H4 (cell line): Measurements from ENCODE around the gene LMBR1. TPM values are rescaled to one million over a fixed set of nuclear protein-coding genes. Genes with fewer than 3 reads are reported as not detected.
"Not testable (repeated sequence)": the region's sequence is repeated elsewhere in the genome, so short reads cannot be mapped to it uniquely, and the experiment has no call there.

Experiments
- DNase-seq: peaks from one replicate; pipeline ENCODE4 v3.0.0-alpha.2; 2015; ENCODE audit warnings: low spot score
- total RNA-seq: library from RNA; depleted of rRNA; stranded (reverse); fragments of >200 nt; shearing (Covaris generic); gene quantifications from 2 replicates; pipeline ENCODE4 v1.2.3, GENCODE V29; 2014

The LMBR1 gene
- total RNA-seq, 1 experiment from 2014 or later = 48.2 TPM

DNA sequence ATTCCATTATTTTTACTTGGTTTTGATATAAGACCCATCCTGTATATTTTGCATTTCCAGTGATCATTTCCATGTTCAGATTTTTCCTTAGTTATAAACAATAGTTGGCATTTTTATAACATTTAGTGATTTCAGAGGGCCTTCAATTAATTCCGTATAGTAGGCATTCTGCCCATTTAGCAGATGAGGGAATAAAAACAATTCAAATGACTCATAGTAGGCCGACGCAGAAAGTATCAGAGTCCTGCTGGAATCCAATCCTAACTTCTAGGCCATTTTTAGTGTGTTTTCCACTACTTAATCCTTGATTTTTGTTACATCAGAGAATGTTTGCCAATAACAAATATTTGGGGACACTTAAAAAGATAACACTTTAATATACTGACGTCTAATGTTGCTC lies 237.0 kb downstream of the LMBR1 start:
- DNase-seq = no peak

DNA sequence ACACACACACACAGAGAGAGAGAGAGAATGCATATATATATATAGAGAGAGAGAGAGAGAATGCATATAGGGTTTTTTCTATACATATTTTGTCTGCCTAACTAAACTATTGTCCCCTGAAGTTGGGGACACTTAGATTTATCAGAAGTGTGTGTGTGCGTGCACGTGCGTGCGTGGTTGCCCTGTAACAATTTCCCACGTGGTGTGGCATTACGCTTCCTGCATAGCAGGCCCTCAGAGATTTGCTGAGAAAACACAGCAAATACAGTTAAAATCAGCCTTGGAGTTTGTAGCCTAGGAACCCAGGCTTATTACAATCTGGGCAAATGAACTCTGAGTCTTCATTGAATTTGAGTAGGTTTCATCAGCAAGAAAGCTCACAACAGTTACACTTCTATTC lies 237.7 kb downstream of the LMBR1 start:
- DNase-seq = no peak

DNA sequence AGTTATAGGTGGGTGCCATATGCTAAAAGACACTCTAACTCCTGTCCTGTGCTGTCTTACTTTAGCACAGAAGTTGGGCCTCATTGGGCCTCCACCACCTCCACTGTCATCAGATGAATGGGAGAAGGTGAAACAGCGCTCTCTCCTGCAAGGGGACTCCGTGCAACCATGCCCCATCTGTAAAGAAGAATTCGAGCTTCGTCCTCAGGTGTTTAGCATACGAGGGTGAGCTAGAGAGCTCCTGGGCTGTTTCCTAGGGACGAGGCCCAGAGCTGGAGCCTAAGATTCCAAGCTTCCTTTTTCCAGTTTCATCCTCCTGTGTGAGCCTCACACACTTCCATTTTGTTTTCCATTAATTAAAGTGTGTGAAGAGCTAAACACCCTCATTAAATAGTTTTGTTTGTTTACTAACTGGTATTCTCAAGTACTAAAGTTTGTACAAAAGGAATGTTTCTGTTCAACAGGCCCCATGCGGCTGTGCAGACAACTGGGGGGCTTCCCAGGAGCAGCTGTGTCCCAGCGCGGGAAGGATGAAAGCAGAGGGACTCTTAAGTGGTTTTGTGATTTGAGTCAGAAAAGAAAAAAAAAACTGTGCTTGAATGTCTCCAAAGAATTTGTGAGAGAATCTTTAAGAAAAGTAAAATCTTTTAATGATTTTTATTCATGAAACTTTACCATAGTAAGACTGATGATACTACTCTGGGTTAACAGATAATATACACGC lies 238.3 kb downstream of the LMBR1 start:
- no peak for DNase-seq

DNA sequence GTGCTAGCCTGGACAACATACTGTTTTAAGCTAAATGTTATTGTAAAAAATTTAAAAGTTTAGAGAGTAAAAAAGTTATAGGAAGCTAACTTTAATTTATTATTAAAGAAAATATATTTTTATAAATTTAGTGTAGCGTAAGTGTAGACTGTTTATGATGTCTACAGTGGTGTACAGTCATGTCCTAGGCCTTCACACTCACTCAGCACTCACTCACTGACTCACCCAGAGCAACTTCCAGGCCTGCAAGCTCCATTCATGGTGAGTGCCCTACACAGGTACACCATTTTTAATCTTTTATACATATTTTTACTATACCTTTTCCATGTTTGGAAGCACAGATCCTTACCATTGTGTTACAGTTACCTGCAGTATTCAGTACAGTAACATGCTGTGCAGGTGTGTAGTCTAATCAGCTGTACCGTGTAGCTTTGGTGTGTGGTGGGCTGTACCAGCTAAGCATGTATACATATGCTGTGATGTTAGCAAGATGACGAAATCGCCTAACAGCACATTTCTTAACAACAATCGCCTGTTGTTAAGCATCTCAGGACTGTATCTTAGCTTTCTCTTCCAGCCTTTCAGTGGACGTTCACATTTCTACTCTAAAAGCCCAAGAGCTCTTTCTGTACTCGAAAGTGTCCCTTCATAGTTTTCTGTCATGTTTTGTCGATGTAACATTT lies 240.0 kb downstream of the LMBR1 start:
- no peak for DNase-seq

DNA sequence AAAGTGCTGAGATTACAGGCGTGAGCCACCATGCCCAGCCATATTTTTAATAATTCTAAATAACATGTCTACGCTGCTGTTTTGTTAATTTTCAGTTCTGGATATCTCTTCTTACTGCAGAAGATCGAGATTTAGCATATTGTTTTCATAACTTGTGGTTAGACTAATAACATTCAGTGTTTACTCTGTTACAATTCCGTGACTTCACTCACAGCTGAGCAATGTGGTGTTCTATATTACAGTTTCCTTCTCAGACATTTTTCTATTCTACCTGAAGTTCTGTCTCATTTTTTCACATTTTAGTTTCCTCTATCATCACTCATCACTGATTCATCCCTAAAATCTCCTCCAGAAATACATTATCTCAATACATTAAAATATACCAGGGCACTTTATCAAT lies 241.5 kb downstream of the LMBR1 start:
- no peak for DNase-seq

DNA sequence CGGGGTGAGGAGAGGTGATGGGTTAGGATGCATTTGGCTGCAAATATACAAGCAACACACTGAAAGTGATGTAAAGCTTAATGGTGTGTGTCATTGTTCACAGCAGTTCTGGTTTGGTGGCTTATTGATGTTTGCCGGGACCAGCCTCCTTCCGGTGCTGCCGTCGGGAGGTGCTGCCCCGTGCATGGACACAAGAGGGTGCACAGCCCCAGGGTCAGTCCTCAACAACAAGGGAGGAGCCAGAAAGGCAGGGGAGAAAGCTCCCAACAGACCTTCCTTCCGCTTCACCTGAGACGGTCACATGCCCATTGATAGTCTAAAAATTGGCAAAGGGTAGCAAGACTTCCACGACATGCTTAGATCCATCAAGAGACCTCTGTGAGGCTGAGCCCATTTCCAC lies 242.9 kb downstream of the LMBR1 start:
- no peak for DNase-seq

DNA sequence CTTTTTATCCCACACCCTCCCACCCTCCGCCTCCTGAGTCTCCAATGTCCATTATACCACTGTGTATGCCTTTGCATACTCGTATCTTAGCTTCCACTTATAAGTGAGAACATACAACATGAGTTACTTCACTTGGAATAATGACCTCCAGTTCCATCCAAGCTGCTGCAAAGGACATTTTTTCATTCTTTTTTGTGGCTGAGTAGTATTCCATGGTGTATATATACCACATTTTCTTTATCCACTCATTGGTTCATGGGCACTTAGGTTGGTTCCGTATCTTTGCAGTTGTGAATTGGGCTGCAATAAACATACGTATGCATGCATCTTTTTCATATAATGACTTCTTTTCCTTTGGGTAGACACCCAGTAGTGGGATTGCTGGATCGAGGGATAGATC lies 245.7 kb downstream of the LMBR1 start:
- not testable (repeated sequence) for DNase-seq

DNA sequence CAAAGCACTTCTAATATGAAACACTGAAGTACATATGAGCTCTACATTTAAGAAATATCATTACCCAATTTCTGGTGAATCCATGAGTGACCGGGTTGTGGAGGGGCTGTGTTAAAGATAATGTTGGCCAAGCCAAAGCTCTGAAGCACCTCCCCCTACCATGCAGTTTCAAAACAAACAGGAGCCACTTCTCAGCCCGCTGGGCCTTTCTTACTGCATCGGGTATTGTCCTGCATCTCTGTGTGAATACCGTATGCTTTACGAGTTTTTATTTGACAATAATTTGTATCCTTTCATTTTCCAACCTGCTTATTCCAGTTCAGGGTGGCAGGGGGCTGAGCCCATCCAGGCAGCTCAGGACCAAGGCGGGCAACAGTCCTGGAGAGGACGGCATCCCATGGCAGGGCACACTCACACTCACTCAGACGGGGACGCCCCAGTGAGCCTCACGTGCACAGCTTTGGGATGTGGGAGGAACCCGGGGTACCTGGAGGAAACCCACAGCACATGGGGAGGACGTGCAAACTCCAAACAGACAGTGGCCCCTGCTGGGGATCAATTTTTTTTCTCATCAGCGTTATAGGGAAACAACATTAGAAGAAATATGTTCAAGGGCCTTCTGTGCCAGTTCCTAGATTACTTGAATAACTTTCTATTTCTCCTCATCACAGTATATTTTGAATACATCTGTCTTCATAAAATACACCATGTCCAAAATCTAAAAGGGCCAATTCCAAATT lies 250.5 kb downstream of the LMBR1 start:
- DNase-seq = no peak

DNA sequence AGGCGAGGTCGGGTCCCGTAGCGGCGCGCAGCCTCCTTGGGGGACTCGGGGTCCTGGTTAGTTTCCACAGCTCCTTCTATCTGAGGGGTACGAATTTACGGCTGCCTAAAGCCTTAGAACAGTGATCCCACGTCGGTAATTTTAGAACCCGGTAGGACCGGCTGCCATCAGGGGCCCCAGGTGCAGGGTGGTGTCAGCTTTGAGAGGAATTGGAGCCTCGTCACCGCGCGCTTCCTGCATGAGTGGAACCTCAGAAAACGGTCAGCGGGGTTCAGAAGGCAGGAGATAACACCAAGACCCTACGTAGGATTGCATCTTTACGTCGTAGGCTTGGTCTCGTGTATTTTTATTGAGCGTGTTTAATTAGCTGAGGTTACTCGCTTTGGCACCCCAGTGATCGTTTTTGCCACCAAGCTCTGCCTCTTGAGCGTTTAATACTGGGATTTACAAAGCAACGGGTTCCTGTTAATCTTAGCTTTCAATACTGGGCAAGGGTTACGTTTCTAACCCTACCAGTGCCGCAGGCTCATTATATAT lies 252.0 kb downstream of the LMBR1 start:
- peak; percentile 24 for DNase-seq

DNA sequence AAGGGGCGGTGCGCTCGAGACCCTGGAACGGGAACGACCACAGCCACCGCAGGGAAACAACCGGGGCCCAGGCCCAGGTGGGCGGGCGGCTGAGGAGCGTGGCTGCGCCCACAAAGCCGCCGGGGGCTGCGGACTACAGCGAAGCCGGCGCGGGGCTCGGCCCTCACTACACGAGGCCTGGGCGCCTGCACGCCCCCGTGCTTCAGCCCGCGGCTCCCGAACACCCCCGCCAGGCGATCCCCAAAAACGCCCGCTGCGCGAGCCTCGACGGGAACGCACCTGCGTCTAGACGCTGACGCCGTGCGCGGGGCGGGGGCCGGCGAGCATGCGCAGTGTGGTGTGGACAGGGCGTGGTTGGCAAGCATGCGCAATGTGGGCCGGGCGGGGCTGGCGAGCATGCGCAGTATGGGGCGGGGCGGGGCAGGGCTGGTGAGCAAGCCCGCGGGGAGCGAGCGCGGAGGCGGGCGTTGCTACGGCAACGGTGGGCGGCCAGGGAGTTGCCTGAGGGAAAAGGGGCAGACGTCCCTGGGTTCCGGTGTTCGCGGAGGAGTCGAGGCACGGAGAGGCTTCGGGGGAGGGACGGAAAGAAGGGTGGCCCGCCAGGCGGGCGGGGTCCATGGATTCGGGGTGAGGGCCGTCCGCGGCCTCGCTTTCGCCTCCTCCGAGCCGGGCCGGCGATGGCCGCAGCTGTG lies 252.6 kb downstream of the LMBR1 start, which contains the start of gene RNF32:
Gene RNF32 (plus strand): TSS at position 518 of the 692 bp plus-strand sequence. CDS start 3,104 bp downstream, outside the sequence.
- peak; percentile 88 for DNase-seq

DNA sequence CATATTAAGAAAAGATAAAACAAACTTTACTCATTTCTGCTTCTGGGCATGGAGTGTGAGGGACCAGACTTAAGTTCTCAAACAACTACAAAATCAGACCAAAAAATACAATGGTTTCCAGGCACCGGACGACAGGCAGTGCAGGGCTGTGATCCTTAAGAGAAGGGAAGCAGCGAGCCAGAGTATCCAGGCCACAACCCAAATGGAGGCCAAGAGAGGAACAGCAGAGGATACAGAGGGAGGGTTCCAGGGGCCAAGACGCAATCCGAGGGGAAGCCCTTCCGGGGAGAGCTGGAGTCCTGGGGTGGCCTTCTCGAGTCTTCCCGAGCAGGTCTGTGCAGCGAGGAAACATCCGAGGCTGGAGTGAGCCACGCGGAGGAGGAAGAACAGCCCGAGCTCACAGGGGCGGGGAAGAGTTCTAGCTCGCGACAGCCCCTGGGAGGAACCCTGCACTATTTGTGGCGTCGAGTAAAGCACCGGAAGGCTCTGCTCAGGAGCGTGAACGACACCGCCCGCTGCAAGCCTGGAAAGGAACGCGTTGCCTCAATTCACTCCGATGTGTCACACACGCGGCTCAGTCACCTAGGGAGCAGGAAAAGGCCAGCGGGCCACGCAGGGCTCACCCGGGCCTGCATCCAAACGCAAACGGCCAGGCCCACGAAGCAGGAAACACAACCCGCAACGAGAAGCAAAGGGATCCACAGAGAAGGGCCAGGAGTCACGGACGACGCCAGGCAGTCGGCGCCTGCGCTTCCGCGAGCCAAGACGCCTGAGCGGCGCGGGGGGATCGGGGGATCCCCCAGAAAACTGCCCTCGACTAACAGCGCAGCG lies 253.3 kb downstream of the LMBR1 start:
- no peak for DNase-seq

DNA sequence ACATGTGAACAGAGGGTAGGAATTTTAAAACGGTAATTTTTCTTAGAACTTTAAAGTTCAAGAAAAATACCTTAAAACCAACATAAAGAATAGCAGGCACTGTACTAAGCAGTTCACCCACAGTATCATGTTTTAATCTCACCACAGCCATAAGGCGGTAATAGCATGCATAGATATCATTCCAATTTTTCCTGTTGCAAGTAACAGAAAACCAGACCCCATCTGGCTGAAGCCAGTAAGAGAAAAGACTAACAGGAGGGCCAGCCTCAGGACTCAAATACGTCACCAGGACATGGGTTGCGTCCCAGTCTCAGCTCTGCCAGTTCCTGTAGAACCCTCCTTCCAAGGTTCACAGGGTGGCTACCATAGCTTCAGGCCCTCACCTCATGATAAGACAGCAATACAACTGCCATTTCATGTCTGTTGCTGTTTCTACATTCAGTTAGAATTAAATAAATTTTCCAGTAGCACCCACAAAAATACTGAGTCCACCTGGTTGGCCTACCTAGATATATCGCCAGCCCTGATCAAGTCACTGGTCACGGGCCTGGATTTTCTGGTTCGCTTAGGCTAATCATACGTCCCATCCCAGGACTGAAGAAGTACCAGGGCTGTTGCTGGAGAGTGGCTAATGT lies 254.4 kb downstream of the LMBR1 start:
- no peak for DNase-seq

DNA sequence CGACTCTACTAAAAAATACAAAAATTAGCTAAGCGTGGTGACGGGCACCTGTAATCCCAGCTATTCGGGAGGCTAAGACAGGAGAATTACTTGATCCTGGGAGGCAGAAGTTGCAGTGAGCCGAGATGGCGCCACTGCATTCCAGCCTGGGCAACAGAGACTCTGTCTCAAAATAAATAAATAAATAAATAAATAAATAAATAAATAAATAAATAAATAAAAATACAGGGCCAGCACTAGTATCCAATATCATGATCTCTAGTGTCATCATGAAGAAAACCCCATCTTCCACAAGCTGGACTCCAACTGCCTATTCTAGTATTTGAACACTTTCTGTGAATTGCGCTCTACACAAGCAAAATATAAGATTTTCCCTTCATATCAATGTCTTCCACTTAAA lies 255.9 kb downstream of the LMBR1 start:
- DNase-seq = not testable (repeated sequence)

DNA sequence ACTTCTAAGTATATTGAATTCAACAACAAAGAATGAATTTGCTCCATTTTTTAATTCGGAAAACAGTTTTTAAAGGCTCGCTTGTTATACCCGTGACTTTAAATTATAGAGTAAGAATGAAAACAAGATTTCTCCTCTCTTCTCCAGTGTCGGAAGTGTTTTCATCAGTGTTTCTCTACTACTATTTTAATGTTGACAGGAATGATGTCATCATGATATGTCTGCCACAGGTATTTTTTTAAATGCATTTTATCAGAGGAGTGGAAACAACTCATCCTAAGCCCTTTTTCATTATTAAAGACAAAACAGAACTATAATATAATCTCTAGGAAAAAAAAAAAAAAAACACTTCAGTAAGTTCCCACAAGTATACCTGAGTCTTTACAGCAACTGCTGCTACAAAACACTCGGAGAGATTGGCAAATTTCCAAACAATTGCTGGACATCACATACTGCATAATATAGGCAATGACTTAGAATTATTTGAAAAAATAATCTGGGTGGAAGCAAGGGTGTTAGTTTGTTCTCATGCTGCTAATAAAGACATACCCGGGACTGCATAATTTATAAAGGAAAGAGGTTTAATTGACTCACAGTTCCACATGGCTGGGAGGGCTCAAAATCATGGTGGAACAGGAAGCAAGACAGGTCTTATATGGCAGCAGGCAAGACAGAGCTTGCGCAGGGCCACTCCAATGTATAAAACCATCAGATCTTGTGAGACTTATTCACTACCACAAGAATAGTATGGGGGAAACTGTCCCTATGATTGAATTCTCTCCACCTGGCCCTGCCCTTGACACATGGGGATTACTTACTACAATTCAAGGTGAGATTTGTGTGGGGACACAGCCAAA lies 257.2 kb downstream of the LMBR1 start:
- DNase-seq = no peak

DNA sequence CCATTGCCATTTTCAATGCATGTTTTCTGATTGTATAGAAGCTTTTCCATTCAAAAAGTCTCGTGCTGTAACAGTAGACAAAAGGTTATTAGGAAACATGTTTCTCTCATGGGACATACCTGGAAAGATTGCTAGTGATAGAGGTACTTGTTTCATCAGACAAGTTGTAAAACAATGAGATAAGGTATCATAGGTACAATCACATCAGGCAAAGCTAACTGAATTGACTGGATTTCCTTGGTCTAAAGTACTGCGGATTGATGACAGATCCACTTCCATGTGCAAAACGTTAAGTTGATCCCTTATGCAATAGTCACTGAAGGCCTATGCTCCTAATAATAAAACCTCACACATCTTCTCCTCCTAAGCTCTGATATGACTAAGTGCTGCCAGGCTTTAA lies 258.9 kb downstream of the LMBR1 start:
- DNase-seq = no peak

DNA sequence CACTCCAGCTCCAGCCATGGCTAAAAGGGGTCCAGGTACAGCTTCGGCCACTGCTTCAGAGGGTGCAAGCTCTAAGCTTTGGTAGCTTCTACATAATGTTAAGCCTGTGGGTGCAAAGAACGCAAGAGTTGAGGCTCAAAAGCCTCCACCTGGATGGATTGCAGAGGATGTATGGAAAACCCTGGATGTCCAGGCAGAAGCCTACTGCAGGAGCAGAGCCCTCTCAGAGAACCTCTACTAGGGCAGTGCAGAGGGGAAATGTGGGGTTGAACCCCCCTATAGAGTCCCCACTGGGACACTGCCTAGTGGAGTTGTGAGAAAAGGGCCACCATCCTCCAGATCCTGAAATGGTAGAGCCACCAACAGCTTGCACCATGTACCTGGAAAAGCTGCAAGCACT lies 263.1 kb downstream of the LMBR1 start:
- DNase-seq = no peak

DNA sequence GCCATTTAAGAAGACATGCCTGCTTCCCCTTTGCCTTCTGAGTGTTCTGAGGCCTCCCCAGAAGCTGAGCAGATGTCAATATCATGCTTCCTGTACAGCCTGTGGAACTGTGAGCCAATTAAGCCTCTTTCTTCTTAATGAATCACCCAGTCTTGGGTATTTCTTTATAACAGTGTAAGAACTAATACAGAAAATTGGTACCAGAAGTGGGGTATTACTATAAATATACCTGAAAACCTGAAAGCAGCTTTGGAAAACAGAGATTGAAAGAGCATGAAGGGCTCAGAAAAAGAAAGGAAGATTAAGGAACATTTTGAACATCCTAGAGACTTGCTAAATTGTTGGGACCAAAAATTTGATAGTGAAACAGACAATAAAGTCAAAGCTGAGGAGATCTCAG lies 264.4 kb downstream of the LMBR1 start:
- no peak for DNase-seq
